T-helper 9 cell (primary cell): ENCODE data around the gene CD247.

ENCODE experiments used
- DNase-seq: peaks from one replicate; pipeline ENCODE4 v3.0.0-alpha.2; 2020

CD247 gene

DNA sequence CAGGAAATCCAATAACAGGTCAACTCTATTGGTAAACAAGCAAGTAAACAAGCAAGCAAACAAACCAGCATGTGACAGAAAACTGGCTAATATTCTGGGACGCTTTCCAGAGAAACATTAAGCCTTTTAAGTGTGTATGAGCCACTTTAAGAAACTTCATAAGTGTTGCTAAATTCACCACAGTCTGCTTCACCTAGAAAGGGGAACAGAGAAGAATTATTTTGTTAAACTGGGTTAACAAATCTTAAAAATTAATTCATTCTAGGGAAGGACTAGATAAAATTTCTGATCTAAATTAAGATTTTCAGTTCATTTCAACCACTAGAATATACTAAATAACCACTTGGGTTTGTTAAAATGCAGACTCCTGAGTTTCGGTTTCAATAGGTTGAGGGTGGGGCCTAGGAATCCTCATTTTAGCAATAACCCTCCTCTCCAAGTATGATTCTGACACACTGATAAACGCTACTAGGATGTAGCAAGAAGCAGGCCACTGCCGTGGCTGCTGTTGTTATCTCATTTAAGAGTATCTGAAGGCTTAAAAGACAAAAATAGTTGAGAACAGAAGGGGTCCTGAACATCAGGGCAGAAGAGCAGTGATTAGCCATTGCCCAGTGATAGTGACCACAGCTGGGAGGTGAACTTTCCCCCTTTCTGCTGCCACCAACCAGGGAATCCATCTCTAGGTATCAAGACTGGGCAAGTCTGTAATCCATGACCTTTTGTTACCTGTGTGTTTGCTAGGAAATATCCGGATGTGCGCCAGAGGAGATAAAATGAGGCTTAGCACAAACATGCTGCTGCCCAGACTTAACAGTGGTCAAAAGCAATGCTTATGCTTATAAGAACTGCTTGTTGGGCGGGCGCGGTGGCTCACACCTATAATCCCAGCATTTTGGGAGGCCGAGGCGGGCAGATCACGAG is 24.0 kb upstream of the CD247 start:
- DNase-seq = no peak

DNA sequence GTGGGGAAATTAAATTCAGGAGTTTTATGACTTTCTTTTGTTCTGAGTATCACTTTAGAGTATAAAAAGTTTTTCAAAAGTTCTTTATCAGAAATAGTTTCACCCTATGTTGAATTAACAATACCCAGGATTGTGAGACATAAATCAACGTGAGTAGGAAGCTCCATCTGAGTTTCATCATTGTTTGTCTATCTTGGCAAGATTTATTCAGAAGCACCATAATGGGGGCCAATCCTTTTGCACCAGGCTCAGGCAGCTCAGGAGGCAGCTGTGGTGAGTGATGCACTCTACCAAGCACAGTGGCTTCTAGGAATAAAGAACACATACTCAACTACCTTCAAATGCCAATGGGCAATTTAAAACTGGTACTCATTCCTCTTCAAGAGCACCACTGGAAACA is 23.3 kb upstream of the CD247 start:
- DNase-seq = no peak

DNA sequence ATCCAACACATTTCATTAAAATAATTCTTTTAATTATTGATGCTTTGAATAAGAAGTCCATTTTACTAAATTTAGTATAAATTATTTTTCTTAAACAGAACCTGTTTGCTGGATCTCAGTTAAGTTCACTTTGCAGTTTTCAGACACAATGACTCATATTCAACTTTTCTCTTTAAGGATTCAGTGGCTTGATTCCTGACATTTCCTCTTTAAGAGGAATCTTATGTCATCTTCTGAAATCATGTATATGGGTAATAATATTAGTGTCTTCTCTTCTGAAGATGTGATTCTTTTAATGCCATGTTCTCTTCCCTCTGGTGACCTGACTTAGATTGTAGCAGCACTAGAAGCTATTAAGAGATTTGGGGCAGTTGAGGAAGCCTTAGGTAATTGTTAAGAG is 22.7 kb upstream of the CD247 start:
- no peak for DNase-seq

DNA sequence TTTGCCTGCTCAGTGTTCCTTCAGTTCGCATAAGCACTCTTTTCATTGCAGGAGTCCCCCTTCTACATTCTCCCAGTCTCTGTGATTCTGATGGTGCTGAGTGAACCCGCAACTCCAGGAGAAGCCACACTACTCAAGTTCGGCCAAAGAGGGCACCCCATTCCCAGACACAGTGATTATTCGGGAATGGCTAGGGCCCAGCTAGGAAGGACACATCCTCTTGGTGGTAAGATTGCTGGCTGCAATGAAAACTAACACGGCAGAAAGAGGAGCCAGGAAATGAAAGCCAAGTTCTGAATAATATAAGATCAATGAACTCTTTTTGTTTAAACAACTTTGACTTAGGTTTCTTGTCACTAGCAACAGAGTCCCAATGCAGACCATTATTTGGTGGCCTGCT is 20.3 kb upstream of the CD247 start:
- no peak for DNase-seq

DNA sequence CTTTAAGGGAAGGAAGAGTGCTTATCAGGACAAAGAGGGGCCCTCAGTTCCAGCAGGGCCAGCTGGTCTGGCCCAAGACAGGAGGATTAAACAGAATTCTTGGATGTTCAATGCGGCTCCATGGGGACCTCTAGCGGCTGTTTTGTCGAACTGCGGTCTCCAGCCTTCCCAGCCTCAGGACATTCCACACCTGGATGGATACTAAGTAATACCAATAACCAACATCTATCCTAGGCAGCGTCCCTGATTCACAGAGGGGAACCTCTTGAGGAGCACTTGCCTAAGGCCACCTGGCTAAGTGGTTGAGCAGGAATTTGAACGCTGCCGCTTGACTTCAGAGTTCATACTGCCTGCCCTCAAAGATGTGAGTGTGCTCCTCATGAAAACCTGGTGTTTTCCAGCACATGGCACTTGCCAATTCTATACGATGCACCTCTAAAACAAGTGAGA is 15.5 kb upstream of the CD247 start:
- peak; percentile 50 for DNase-seq

DNA sequence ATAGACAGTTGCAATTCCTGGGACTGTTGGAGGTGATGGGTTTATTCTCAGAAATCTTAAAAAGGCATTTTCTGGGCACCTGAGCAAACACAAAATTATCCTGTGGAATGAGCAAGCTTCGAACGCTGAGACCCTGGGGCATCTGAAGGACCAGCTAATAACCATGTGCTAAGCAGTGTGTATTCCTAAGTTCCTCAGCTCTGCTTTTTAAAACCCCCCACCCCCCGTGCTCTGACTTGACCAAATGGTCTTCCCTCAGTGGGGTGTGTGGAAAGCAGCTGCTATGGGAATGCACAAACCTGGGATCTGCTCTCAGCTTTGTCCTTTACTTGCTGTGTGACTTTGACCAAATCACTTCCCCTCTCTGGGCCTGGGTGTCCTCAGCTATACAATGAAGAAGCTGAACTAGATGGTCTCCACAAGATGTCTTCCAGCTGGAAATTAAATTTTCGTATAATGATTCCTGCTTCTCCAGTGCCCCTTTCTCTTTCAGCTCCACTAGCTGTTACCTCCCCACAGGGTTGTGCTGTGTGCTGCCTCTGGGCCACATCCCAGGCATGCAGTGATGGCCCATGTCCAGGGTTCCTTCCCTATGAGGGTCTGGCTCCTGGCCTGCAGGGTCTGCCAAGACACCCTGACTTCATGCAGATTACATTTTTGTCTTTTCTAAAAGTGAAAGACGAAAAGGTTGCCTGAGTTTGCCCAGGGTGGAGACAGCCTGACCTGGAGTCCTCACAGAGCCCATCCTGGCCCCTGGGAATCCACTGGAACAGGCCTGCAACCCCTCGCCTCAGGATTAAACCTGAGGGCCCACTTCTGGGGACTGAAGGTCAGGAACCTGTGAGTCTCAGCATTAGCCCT is 14.9 kb upstream of the CD247 start:
- no peak for DNase-seq

DNA sequence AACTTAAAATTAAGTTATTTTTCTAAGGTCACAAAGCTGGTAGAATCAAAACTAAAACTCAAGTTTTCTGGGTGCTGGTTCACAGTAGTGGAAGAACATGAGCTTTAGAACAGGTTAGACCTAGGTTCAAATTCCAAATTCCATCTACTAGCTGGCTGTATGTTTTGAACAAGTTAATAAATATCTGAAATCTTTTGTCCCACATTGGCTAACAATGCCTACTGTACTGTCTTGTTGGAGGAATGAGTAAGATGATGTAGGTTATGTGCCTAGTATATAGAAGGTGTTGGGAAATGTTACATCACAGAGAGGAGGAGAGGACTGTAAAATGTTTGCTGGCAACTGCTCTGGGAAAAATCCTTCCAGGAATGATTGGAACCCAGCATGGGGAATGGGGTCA is 14.0 kb upstream of the CD247 start:
- no peak for DNase-seq

DNA sequence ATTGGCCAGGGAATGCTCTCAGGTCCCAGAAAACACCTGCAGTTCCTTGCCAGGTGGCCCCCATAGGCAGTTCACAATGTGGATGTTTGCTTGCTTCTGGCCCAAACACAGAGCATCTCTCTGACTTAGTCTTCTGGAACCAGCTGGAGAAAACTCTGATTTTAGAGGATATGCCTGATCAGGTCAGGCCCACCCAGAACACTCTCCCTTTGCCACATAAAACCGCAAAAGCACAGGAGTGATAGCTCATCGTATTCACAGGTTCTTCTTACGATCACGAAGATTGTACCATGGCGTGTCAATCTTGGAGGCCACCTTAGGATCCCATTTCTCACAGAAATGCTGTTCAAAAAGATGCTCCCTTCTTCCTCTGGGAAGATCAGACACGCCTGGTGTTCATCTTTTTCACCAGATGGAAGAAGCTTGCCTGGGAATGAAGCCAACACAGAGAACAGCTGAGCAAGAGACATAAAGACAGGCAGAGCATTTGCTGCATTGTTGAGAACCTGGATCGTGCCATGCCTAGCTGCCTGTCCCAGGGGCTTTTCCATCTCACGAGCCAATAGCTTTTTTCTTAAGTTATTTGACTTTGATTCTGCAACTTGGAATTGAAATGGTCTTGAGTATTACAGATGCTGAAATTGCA is 11.6 kb upstream of the CD247 start:
- no peak for DNase-seq

DNA sequence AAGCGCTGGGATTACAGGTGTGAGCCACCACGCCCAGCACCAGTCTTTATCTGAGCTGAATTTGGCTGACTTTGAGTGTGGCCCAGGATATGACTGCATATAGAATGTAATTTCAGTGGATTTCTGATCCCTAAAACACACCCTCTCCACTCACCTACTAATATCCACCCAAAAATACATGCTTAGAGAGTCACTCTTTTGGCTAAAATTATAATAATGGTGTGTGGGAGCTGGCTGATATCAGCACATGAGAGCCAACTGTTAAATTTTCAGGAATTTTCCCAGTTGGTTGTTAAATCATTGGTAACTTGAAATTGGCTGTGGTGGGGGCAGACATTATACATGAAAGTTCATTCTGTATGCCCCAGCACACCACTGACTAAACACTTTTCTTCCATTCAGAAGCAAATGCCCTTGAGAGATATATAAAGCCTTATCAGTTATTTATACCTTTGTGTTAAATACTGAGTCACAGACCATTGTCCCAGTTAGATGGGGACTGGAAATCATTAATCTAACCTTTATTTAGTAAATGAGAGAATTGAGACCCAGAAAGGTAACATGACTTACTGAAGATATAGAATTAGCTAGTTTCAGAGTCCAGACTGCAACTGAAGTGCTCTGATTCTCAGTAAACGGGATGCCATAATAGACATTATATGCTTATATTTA is 9.9 kb upstream of the CD247 start:
- no peak for DNase-seq

DNA sequence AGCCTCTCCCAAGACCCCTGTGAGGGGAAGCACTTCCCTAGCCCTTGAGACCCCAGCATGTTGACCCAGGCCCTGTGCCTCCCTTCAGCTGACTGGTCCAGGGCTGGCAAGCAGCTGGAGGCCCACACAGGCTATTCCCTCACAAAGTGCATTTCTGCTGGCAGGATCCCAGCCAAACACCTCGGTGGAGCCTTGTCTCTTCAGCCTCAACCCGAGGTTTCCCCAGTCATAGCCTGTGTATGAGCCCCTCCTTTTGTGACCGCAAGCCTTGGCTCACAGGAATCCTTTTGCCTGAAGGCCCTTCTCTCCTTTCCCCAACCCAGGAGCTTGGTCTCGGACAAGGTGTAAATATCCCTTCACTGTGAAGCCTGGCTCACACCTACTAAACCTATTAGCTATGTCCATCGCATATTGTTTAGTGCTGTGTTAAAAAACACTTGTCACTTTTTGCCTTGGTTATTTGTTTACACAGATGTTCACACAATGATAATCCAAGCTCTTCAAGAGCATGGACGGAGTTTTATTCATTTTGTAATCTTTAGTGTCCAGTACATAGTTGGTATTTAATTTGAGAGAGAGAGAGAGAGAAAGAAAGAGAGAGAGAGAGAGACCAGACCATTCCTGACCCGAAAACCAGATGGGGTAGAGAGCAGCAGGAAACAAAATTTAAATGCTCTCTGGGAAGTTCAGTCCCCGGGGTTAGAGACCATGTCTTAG is 8.5 kb upstream of the CD247 start:
- no peak for DNase-seq

DNA sequence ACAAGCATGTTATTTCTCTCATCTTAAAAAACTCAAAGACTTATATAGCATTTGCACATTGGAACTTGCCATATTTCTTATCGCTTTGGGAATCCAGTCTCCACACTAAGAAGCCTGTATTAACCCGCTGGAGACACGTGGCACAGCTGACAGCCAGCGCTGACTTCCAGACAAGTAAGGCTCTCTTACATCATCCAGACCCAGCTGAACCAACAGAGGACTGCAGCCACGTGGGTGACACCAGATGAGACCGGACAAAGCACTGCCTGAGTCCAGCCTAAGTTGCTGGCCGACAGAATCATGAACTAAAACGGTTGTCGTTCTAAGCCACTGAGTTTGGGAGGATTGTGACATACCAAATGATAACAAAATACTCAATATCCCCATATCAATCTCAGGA is 6.3 kb upstream of the CD247 start:
- DNase-seq = no peak

DNA sequence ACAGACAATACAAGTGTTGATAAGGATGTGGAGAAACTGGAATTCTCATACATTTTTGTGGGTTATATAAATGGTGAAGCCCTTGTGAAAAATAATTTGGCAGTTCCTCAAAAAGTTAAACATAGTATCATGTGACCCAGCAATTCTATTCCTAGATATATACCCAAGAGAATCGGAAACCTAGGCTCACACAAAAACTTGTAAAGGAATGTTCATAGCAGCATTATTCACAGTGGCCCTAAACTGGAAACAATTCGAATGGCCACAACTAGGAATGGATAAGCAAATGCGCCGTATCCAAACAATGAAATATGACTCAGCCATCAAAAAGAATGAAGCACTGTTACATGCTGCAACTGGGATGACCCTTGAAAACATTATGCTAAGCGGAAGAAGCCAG is 3.9 kb upstream of the CD247 start:
- no peak for DNase-seq

DNA sequence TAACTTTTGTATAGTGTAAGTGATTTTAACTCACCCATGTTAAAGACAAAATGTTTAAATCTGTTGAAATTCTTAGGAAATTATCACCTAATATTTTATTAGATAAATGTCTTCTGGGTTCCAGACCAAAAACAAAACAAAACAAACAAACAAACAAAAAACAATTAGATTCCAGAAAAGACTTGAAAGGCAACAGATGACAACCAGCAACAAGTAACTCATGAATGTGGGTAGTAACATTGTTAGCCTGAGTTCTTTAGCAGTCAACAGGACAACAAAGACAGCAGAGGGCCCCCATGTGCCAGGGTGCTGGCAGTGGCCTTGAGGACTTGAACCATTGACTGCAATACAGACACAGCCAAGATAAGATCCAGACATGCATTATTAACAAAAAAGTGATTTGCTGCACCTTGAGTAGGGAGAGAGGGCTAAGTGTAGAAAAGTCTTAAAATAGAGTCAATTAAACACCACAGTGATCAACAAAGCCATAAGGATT is 2.4 kb upstream of the CD247 start:
- no peak for DNase-seq

DNA sequence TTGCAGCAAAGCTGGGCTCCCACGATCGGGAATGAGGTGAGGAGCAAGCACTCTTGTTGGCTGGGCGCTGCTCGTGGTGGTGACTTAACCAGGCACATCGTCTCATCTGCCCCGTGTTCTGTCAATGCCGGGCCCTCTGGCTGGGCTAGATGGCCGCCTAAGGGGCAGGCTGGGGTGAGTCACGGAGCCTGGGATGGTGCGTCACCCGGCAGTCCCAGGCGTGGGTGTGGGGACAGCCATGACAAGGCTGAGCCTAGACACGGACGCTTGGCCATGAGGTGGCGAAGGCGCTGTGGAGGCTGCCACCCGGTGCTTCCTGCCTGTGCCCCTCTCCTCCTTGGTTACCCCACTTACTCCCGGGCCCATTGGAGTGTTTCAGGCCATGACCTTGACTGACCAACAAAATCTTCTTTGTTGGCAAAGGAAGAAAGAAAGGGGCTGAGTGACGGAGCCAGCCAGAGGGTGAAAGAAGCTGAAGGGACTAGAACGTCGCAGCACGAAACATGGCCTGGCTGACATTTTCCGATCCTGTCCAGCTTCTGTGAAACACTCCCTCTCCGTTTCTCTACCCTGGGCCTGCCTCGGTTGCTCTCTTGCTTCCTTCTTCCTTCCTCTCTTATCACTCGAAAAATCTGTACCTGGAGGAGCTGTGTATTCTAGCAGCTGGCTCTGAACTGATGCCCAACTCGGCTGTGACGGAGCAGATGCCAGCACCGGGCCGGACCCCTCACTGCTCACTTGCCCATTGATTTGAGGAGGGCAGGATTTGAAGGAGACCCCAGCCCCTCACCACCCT is 596 bp downstream of the CD247 start:
- peak; percentile 76 for DNase-seq

DNA sequence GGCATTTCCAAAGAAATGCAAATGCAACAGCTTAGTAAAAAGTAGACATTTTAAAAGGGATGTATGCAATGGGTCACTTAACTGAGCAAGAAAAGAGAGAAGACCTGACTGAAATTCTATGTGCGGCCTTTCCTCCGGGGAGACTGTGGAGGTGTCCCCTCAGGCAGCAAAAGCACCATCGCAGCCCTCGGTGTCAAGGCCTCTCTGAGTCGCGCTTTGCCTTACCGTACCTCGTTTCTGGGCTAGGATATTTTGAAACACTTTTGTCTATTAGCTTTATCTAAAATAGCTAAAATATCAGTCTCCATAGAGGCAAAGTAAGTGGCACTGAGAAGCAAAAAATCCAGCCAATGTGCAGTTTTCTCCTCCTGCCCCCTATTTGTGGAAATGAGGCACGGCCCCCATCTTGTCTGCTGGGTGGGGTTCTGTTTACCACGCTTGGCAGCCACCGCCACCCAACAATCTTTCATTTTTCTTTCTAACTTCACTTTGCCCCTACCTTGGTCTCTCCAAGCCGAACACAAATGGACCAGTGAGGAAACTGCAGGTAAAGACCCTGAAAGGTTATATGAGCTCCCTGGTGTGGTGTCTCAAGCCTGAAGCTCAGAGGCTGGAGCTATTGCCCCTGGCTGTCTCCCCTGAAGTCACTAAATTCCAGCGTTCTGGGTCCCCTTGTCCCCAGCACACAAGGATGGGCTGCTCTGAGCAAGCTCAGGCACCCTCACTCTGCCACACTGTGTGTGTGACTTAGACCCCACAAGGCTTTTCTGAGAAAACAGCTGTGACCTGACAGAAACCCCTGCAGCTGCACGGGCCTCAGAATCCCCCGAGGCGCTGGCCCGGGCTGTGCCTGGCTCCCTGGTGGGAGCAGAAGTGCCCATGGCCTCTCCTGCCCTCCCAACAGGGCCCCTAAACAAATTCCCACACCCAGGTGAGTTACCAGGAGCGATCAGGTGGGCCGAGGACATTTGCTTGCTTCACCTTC is 1.6 kb downstream of the CD247 start:
- DNase-seq = no peak

DNA sequence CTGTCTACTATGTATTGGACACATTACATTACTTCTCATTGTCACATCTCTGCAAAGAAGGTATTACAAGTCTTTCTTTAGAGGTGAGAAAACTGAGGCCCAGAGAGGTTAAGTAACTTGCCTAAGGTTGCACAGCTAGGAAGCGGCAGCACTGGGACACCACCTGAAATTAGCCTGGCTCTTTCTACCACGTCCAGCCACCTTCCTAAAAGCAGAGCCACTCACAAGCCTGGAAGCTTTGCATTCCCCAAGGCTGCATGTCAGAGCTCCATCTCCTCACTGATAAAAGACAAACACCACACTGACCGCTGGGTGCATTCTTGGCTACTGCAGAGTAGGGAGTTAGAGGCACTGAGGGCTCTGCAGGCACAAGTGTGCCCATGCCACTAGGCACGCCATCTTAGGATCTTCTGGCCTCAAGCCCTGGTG is 2.4 kb downstream of the CD247 start:
- DNase-seq = no peak

DNA sequence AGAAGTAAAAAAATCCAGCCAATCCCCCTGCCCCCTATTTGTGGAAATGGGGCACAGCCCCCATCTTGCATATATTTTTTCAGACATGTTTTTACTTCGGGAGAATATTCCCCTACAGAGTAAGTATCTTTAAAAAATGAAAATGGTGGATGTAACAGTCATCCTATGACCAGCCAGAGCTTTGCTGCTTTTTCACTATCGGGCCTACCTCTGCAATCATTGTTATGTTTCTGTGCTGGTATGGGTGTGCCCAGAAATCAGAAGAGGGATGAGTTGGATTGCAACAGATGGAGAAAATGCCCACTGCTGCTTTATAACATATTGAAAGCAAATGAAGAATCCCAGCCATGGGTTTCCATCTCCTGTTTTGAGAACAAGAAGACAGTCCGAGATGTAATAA is 2.9 kb downstream of the CD247 start:
- no peak for DNase-seq

DNA sequence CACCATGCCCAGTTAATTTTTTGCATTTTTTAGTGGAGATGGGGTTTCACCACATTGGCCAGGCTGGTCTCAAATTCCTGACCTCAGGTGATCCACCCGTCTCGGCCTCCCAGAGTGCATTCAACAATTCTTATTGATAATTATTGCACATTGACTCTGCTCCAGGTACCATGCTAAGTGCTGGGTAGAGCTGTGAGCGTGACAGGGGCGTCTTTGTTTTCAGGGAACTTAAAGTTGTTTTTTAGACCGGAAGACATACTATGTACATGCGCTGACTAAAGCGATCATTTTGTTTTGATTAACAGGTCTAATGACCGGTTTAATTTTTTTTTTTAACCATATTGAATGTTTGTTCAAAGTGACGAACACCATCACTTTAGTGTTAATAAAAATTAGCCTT is 4.0 kb downstream of the CD247 start:
- no peak for DNase-seq

DNA sequence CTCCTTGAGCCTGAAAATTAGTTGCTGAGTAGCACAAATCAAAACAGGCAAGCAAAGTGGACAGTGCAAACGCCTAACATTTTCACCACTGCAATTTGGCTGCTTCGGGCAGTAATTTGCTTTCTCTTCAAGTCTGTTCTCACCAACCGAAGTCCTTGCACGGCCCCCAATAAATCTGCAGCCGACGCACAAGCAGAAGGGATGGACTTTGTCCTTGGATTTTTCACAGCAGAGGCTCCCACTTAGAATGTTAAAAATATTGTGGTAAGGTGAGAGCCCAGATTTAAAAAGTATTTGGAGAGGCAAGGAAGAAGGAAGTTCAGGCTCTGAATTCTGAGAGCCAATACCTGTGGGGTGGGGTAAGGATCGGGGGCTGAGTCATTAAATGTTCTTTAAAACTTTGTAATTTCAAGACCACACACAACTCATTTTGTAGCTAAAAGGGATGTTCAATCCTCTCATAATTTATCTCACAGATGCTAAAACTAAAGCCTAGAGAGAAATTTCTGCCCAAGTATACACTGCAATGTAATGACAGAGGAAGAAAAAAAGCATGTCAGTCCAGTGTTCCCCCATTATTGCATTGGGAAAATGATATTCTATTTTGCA is 6.2 kb downstream of the CD247 start:
- DNase-seq = no peak
